K562 (cell line): ENCODE data around the gene RNF126. TPM values are rescaled to one million over a fixed set of nuclear protein-coding genes. Genes with fewer than 3 reads are reported as not detected.
A peak's percentile ranks its signal among the peaks of the same experiment; 100 is the strongest.

ENCODE experiments used
- ARNT ChIP-seq, 2 experiments: fragments of 450-650 bp; IDR thresholded peaks; 2 replicates each; pipeline ENCODE4 v1.6.1; 2016; ENCODE audit warnings: mild to moderate bottlenecking in 1 of 2
- DPF2 ChIP-seq: fragments of 450-650 bp; IDR thresholded peaks from 2 replicates; pipeline ENCODE4 v1.6.1; 2016
- HDAC2 ChIP-seq: fragments of 450-650 bp; IDR thresholded peaks from 2 replicates; pipeline ENCODE4 v1.6.1; 2016; ENCODE audit warnings: mild to moderate bottlenecking
- HNRNPUL1 ChIP-seq: fragments of 200-400 bp; formaldehyde crosslinking; IDR thresholded peaks from 2 replicates; pipeline ENCODE4 v1.6.1; 2017; ENCODE audit warnings: low read length
- KDM1A ChIP-seq, 2 experiments: fragments of 450-650 bp; IDR thresholded peaks; 2 replicates each; pipeline ENCODE4 v1.6.1; 2016; ENCODE audit warnings: mild to moderate bottlenecking in 2 of 2
- KLF16 ChIP-seq: IDR thresholded peaks from 2 replicates; pipeline ENCODE4 v1.6.1; 2016; ENCODE audit warnings: antibody characterized with exemption
- PHB2 ChIP-seq: fragments of 450-650 bp; IDR thresholded peaks from 2 replicates; pipeline ENCODE4 v1.6.1; 2017; ENCODE audit warnings: low read depth
- PTBP1 ChIP-seq: fragments of 200-400 bp; formaldehyde crosslinking; IDR thresholded peaks from 2 replicates; pipeline ENCODE4 v1.6.1; 2017; ENCODE audit warnings: low read depth, low read length
- RNF2 ChIP-seq: sonication (generic); IDR thresholded peaks from 2 replicates; pipeline ENCODE4 v1.6.1; 2016
- ZBTB12 ChIP-seq: fragments of 250-450 bp; sonication (Bioruptor Pico); IDR thresholded peaks from 2 replicates; pipeline ENCODE4 v1.4.0; 2020
- ZNF124 ChIP-seq: sonication (generic); formaldehyde crosslinking; IDR thresholded peaks from 2 replicates; pipeline ENCODE4 v1.8.1; 2022; ENCODE audit warnings: missing genetic modification reagents
- ZNF655 ChIP-seq: fragments of 250-450 bp; sonication (Bioruptor Pico); IDR thresholded peaks from 2 replicates; pipeline ENCODE4 v1.5.0; 2021
- ZNF668 ChIP-seq: fragments of 250-450 bp; sonication (Bioruptor Pico); IDR thresholded peaks from 2 replicates; pipeline ENCODE4 v1.8.0; 2022; ENCODE audit warnings: mild to moderate bottlenecking, inconsistent platforms
- polyA plus RNA-seq, 8 experiments: library from polyadenylated mRNA; depleted of rRNA in 4 of 8; stranded (reverse) in 5 of 8; unstranded in 3 of 8; fragments of >200 nt; fragmentation: Nextera tagmentation in 2 of 8; fragmentation: Illumina TruSeq in 1 of 8; extraction: Ambion mirVana in 2 of 8; extraction: Trizol in 1 of 8; gene quantifications; 2 replicates each; pipeline versions ENCODE4 v1.2.1 to v1.2.3, GENCODE V29; 2011 to 2014; ENCODE audit warnings: inconsistent platforms in 1 of 8, missing spikeins in 1 of 8
- total RNA-seq, 7 experiments: library from RNA; depleted of rRNA in 6 of 7; stranded (reverse); fragments of >200 nt in 6 of 7; fragmentation: Illumina TruSeq in 2 of 7; extraction: Trizol in 2 of 7; gene quantifications; 2 replicates each; pipeline versions ENCODE4 v1.2.1 to v1.2.3, GENCODE V29; 2011 to 2021; ENCODE audit warnings: low replicate concordance in 1 of 7
- TF ChIP-seq, protein P1 (sequence below): fragments of 450-650 bp; IDR thresholded peaks from 2 replicates; pipeline ENCODE4 v1.7.1; 2018; ENCODE audit warnings: mild to moderate bottlenecking, low read depth; ENCODE audit not compliant: partially characterized antibody
- TF ChIP-seq, protein P2 (sequence below): fragments of 450-650 bp; IDR thresholded peaks from 2 replicates; pipeline ENCODE4 v1.6.1; 2016; ENCODE audit warnings: low read depth
- TF ChIP-seq, protein P3 (sequence below): fragments of 450-650 bp; conservative IDR thresholded peaks from 2 replicates; pipeline ENCODE4 v1.6.1; 2016; ENCODE audit warnings: missing genetic modification characterization, low read depth, mild to moderate bottlenecking, missing compliant biosample characterization, moderate library complexity

Gene RNF126
- total and polyA plus RNA-seq, 9 of the 15 experiments (the other 6 are each of a cell fraction or from before 2014, with no cell fraction given), result 0.27 to 101 (median 12.3) TPM

DNA sequence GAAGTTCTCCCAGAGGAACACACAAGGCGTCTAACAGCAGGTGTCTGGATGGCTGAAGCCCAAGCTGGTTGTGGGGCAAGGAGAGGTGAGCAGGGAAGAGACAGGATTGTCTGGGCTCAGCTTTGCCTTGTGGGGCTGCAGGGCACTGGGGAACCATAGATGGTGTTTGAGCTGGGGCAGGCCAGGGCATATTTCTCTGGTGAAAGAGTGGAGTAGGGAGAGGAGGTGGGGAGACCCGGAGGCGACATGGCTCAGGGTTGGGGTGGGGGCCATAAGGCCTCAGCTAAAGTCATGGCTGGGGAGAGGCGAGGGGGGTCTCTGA lies 40.3 kb upstream of the RNF126 start (continued):
- TF ChIP-seq, protein P1, sequence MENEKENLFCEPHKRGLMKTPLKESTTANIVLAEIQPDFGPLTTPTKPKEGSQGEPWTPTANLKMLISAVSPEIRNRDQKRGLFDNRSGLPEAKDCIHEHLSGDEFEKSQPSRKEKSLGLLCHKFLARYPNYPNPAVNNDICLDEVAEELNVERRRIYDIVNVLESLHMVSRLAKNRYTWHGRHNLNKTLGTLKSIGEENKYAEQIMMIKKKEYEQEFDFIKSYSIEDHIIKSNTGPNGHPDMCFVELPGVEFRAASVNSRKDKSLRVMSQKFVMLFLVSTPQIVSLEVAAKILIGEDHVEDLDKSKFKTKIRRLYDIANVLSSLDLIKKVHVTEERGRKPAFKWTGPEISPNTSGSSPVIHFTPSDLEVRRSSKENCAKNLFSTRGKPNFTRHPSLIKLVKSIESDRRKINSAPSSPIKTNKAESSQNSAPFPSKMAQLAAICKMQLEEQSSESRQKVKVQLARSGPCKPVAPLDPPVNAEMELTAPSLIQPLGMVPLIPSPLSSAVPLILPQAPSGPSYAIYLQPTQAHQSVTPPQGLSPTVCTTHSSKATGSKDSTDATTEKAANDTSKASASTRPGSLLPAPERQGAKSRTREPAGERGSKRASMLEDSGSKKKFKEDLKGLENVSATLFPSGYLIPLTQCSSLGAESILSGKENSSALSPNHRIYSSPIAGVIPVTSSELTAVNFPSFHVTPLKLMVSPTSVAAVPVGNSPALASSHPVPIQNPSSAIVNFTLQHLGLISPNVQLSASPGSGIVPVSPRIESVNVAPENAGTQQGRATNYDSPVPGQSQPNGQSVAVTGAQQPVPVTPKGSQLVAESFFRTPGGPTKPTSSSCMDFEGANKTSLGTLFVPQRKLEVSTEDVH, result no peak
- TF ChIP-seq ZBTB12 (no peak), ZNF655 (CRISPR knock-in tag) (no peak), KDM1A (IDR thresholded peaks at IDR 0.05) (peak; percentile 88 to 95), PTBP1 (peak; percentile 70; the same call in 1 of the 2 replicates), ARNT (IDR thresholded peaks at IDR 0.05) (peak in 1 of 2 experiments; percentile 68; a peak in 1 of 4 replicates), DPF2 (peak; percentile 45; the same call in 1 of the 2 replicates), RNF2 (no peak), HNRNPUL1 (no peak), KLF16 (no peak), HDAC2 (peak; percentile 93), ZNF124 (CRISPR knock-in tag) (no peak), ZNF668 (CRISPR knock-in tag) (no peak), PHB2 (no peak)
- TF ChIP-seq, protein P2, sequence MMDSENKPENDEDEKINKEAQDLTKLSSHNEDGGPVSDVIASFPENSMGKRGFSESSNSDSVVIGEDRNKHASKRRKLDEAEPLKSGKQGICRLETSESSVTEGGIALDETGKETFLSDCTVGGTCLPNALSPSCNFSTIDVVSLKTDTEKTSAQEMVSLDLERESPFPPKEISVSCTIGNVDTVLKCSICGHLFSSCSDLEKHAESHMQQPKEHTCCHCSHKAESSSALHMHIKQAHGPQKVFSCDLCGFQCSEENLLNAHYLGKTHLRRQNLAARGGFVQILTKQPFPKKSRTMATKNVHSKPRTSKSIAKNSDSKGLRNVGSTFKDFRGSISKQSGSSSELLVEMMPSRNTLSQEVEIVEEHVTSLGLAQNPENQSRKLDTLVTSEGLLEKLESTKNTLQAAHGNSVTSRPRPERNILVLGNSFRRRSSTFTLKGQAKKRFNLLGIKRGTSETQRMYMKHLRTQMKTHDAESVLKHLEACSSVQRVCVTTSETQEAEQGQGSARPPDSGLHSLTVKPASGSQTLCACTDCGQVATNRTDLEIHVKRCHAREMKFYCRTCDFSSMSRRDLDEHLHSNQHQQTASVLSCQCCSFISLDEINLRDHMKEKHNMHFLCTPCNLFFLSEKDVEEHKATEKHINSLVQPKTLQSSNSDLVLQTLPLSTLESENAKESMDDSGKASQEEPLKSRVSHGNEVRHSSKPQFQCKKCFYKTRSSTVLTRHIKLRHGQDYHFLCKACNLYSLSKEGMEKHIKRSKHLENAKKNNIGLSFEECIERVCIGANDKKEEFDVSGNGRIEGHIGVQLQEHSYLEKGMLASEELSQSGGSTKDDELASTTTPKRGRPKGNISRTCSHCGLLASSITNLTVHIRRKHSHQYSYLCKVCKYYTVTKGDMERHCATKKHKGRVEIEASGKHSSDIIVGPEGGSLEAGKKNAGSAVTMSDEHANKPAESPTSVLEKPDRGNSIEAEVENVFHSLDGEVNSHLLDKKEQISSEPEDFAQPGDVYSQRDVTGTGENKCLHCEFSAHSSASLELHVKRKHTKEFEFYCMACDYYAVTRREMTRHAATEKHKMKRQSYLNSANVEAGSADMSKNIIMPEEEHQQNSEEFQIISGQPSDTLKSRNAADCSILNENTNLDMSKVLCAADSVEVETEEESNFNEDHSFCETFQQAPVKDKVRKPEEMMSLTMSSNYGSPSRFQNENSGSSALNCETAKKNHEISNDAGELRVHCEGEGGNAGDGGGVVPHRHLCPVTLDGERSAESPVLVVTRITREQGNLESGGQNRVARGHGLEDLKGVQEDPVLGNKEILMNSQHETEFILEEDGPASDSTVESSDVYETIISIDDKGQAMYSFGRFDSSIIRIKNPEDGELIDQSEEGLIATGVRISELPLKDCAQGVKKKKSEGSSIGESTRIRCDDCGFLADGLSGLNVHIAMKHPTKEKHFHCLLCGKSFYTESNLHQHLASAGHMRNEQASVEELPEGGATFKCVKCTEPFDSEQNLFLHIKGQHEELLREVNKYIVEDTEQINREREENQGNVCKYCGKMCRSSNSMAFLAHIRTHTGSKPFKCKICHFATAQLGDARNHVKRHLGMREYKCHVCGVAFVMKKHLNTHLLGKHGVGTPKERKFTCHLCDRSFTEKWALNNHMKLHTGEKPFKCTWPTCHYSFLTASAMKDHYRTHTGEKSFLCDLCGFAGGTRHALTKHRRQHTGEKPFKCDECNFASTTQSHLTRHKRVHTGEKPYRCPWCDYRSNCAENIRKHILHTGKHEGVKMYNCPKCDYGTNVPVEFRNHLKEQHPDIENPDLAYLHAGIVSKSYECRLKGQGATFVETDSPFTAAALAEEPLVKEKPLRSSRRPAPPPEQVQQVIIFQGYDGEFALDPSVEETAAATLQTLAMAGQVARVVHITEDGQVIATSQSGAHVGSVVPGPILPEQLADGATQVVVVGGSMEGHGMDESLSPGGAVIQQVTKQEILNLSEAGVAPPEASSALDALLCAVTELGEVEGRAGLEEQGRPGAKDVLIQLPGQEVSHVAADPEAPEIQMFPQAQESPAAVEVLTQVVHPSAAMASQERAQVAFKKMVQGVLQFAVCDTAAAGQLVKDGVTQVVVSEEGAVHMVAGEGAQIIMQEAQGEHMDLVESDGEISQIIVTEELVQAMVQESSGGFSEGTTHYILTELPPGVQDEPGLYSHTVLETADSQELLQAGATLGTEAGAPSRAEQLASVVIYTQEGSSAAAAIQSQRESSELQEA, result no peak
- TF ChIP-seq, protein P3, sequence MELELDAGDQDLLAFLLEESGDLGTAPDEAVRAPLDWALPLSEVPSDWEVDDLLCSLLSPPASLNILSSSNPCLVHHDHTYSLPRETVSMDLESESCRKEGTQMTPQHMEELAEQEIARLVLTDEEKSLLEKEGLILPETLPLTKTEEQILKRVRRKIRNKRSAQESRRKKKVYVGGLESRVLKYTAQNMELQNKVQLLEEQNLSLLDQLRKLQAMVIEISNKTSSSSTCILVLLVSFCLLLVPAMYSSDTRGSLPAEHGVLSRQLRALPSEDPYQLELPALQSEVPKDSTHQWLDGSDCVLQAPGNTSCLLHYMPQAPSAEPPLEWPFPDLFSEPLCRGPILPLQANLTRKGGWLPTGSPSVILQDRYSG (tag), result no peak
